Neural progenitor cell (in vitro differentiated cells): Measurements from ENCODE around the gene PHLPP1. TPM values are rescaled to one million over a fixed set of nuclear protein-coding genes. Genes with fewer than 3 reads are reported as not detected.
"Not testable (repeated sequence)": the region's sequence is repeated elsewhere in the genome, so short reads cannot be mapped to it uniquely, and the experiment has no call there.

Experiments used
- DNase-seq: peaks from one replicate; pipeline ENCODE4 v3.0.0-alpha.2; 2016; ENCODE audit warnings: low spot score
- H2AFZ ChIP-seq: fragments of 200-600 bp; sonication (generic); replicated peaks from 2 replicates; pipeline ENCODE4 v1.6.1; 2016; ENCODE audit warnings: antibody characterized with exemption
- H3F3A ChIP-seq: fragments of 200-600 bp; sonication (generic); 2 replicates; pipeline ENCODE4 v1.6.1; 2016; ENCODE audit warnings: antibody characterized with exemption, low read depth
- H3K27ac ChIP-seq: fragments of 200-600 bp; sonication (generic); 2 replicates; pipeline ENCODE4 v1.5.1; 2016; ENCODE audit warnings: mild to moderate bottlenecking
- H3K27me3 ChIP-seq: fragments of 200-600 bp; sonication (generic); 2 replicates; pipeline ENCODE4 v1.6.1; 2016; ENCODE audit warnings: mild to moderate bottlenecking, moderate library complexity
- H3K36me3 ChIP-seq: fragments of 200-600 bp; sonication (generic); 2 replicates; pipeline ENCODE4 v1.5.1; 2016
- H3K4me1 ChIP-seq: fragments of 200-600 bp; sonication (generic); 2 replicates; pipeline ENCODE4 v1.6.1; 2016; ENCODE audit warnings: mixed run types
- H3K4me2 ChIP-seq: fragments of 200-600 bp; sonication (generic); 2 replicates; pipeline ENCODE4 v1.6.1; 2016
- H3K4me3 ChIP-seq: fragments of 200-600 bp; sonication (generic); 2 replicates; pipeline ENCODE4 v1.5.1; 2016
- H3K79me2 ChIP-seq: fragments of 200-600 bp; sonication (generic); 2 replicates; pipeline ENCODE4 v1.6.1; 2016; ENCODE audit warnings: low read depth
- H3K9ac ChIP-seq: fragments of 200-600 bp; sonication (generic); 2 replicates; pipeline ENCODE4 v1.6.1; 2016
- H3K9me3 ChIP-seq: fragments of 200-600 bp; sonication (generic); 2 replicates; pipeline ENCODE4 v1.5.1; 2016; ENCODE audit warnings: low read depth
- H4K20me1 ChIP-seq: fragments of 200-600 bp; sonication (generic); 2 replicates; pipeline ENCODE4 v1.6.1; 2016; ENCODE audit warnings: low read depth
- H3K27ac Mint-ChIP-seq: 3 replicates; pipeline ENCODE4 v1.8.0; 2021; ENCODE audit warnings: mixed read lengths
- H3K27me3 Mint-ChIP-seq: 2 replicates; pipeline ENCODE4 v1.8.0; 2022; ENCODE audit warnings: low read depth, mild to moderate bottlenecking, inconsistent platforms, moderate library complexity, mixed read lengths; ENCODE audit not compliant: insufficient read depth
- H3K36me3 Mint-ChIP-seq: 3 replicates; pipeline ENCODE4 v1.8.0; 2021; ENCODE audit warnings: mixed read lengths
- H3K4me1 Mint-ChIP-seq: 3 replicates; pipeline ENCODE4 v1.8.0; 2021; ENCODE audit warnings: mixed read lengths
- H3K4me3 Mint-ChIP-seq: 3 replicates; pipeline ENCODE4 v1.8.0; 2021; ENCODE audit warnings: mild to moderate bottlenecking, moderate library complexity, mixed read lengths
- H3K9me3 Mint-ChIP-seq: 3 replicates; pipeline ENCODE4 v1.8.0; 2020; ENCODE audit warnings: mixed read lengths
- EZH2 ChIP-seq: fragments of 200-600 bp; sonication (generic); IDR thresholded peaks from 2 replicates; pipeline ENCODE4 v1.6.1; 2017; ENCODE audit warnings: antibody characterized with exemption, mild to moderate bottlenecking, moderate library complexity
- EZH2phosphoT487 ChIP-seq: fragments of 200-600 bp; sonication (generic); IDR thresholded peaks from 2 replicates; pipeline ENCODE4 v1.6.1; 2017; ENCODE audit warnings: antibody characterized with exemption
- total RNA-seq: library from RNA; depleted of rRNA; stranded (reverse); fragments of >200 nt; gene quantifications from 2 replicates; pipeline ENCODE4 v1.2.3, GENCODE V29; 2015; ENCODE audit warnings: low replicate concordance
- TF ChIP-seq, protein P1 (sequence below): fragments of 200-600 bp; sonication (generic); IDR thresholded peaks from 2 replicates; pipeline ENCODE4 v1.5.1; 2017; ENCODE audit warnings: antibody characterized with exemption, mild to moderate bottlenecking

The PHLPP1 gene
- total RNA-seq, 1 donor from 2014 or later = 20.8 TPM

DNA sequence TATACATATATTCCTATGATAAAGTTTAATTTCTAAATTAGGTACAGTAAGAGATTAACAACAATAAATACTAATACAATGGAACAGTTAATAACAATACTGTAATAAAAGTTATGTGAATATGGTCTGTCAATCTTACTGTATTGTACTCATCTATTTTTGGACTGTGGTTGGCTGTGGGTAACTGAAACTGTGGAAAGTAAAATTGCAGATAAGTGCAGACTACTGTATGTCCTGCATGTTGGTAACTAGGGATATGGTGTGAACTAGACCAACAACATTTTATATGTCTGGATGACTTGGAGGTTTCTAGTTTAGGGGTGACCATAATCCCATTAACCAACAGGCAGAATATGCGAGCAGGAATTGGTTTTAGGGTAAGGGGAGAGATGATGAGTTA lies 23.3 kb downstream of the PHLPP1 start:
- Histone ChIP-seq H3K9me3 (no peaks in the 10 kb centered on the region), H3K27me3 (no peaks in the 10 kb centered on the region), H3K79me2 (peaks cover 100% of the 10 kb centered on the region), H3K4me2 (no peak overlapping the region), H3K4me1 (peaks cover 43% of the 10 kb centered on the region), H3F3A (peaks cover 4% of the 10 kb centered on the region), H3K9ac (no peak overlapping the region), H2AFZ (no peak overlapping the region), H3K36me3 (no peaks in the 10 kb centered on the region), H3K27ac (no peak overlapping the region), H3K4me3 (no peak overlapping the region), H4K20me1 (peaks cover 42% of the 10 kb centered on the region)
- H3K36me3 Mint-ChIP-seq = peaks cover 38% of the 10 kb centered on the region
- H3K27ac Mint-ChIP-seq = no peak overlapping the region
- H3K27me3 Mint-ChIP-seq = peaks cover 2% of the 10 kb centered on the region
- H3K4me3 Mint-ChIP-seq = no peak overlapping the region
- no peak for TF ChIP-seq EZH2
- no peak for TF ChIP-seq EZH2phosphoT487
- TF ChIP-seq, protein P1, sequence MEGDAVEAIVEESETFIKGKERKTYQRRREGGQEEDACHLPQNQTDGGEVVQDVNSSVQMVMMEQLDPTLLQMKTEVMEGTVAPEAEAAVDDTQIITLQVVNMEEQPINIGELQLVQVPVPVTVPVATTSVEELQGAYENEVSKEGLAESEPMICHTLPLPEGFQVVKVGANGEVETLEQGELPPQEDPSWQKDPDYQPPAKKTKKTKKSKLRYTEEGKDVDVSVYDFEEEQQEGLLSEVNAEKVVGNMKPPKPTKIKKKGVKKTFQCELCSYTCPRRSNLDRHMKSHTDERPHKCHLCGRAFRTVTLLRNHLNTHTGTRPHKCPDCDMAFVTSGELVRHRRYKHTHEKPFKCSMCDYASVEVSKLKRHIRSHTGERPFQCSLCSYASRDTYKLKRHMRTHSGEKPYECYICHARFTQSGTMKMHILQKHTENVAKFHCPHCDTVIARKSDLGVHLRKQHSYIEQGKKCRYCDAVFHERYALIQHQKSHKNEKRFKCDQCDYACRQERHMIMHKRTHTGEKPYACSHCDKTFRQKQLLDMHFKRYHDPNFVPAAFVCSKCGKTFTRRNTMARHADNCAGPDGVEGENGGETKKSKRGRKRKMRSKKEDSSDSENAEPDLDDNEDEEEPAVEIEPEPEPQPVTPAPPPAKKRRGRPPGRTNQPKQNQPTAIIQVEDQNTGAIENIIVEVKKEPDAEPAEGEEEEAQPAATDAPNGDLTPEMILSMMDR = no peak
- peaks cover 37% of the 10 kb centered on the region for H3K9me3 Mint-ChIP-seq
- H3K4me1 Mint-ChIP-seq = peaks cover 13% of the 10 kb centered on the region
- no peak for DNase-seq

DNA sequence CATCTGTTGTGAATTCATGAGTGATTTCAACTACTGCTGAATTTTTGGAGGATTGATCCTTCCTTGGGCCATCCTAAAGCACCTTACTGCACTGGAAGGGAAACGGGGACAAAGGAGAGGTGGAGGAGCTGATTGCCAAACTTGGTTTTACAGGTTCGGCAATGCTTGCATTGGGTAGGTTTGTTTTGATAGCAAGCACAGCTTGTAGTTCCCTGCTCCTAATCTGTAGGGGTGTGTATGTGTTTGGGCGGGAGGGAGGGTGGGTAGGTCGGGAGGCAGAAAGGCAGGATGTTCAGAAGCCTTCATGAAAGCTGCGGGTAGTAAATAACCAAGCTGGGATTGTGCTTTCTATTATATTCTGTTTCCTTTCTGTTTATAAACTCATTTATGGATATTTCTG lies 24.6 kb downstream of the PHLPP1 start:
- Mint-ChIP-seq H3K27ac (no peak overlapping the region), H3K4me1 (peaks cover 19% of the 10 kb centered on the region), H3K27me3 (peaks cover 2% of the 10 kb centered on the region), H3K9me3 (peaks cover 29% of the 10 kb centered on the region), H3K36me3 (peaks cover 33% of the 10 kb centered on the region), H3K4me3 (no peak overlapping the region)
- Histone ChIP-seq H3K9me3 (no peaks in the 10 kb centered on the region), H2AFZ (no peak overlapping the region), H3K27me3 (no peaks in the 10 kb centered on the region), H3K27ac (no peak overlapping the region), H3F3A (peaks cover 4% of the 10 kb centered on the region), H3K4me1 (peaks cover 52% of the 10 kb centered on the region), H3K9ac (no peak overlapping the region), H3K4me2 (no peak overlapping the region), H3K36me3 (no peaks in the 10 kb centered on the region), H3K79me2 (peaks cover 100% of the 10 kb centered on the region), H4K20me1 (peaks cover 52% of the 10 kb centered on the region), H3K4me3 (no peak overlapping the region)
- TF ChIP-seq EZH2 (no peak), EZH2phosphoT487 (no peak)
- TF ChIP-seq, protein P1 = no peak
- DNase-seq = no peak

DNA sequence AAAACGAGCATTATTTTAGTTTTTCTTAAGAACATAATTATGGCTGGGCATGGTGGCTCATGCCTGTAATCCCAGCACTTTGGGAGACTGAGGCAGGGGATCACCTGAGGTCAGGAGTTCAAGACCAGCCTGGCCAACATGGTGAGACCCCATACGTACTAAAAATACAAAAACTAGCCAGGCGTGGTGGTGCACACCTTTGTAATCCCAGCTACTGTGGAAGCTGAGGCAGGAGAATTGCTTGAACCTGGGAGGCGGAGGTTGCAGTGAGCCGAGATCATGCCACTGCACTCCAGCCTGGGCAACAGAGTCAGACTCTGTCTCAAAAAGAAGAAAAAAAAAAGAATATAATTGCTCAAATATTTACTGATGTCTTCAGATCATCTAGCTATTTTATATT lies 25.3 kb downstream of the PHLPP1 start:
- H3K4me3 Mint-ChIP-seq, H3K27me3 Mint-ChIP-seq, H3F3A ChIP-seq, H3K4me3 ChIP-seq, H3K9ac ChIP-seq, H2AFZ ChIP-seq, H3K9me3 ChIP-seq, H3K27ac ChIP-seq, DNase-seq, H3K27ac Mint-ChIP-seq, H3K27me3 ChIP-seq, H3K36me3 ChIP-seq: not testable (repeated sequence)
- Mint-ChIP-seq H3K4me1 (peaks cover 22% of the 10 kb centered on the region), H3K9me3 (peaks cover 22% of the 10 kb centered on the region), H3K36me3 (peaks cover 27% of the 10 kb centered on the region)
- Histone ChIP-seq H4K20me1 (peaks cover 54% of the 10 kb centered on the region), H3K4me1 (peaks cover 52% of the 10 kb centered on the region), H3K4me2 (peak overlapping the region; percentile 28), H3K79me2 (peaks cover 100% of the 10 kb centered on the region)

DNA sequence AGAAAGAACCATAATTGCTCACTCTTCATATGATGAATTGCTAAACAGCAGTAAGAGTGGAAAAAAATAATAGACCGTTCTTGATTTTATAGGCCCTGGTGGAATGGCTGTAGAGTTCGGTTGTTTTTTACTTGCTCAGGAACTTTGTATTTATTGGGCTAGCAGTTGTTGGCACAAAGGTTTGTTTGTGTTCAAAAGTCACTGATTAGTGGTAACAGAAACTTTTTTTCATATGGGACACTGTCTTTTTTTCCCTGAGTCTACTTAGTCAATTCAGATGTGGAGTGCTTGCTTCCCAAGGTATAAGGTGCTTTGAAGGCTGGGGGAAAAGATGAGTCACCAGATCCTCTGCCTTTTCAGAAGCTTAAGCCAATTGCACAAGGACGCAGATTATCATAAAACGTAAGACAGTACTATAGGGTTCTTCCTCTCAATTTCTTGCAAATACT lies 25.8 kb downstream of the PHLPP1 start:
- Histone ChIP-seq H3K36me3 (no peaks in the 10 kb centered on the region), H3F3A (peaks cover 4% of the 10 kb centered on the region), H4K20me1 (peaks cover 54% of the 10 kb centered on the region), H3K4me3 (no peak overlapping the region), H3K9ac (no peak overlapping the region), H3K27ac (peak overlapping the region; percentile 69), H3K79me2 (peaks cover 100% of the 10 kb centered on the region), H3K4me1 (peaks cover 52% of the 10 kb centered on the region), H3K27me3 (no peaks in the 10 kb centered on the region), H3K4me2 (peak overlapping the region; percentile 28), H3K9me3 (no peaks in the 10 kb centered on the region), H2AFZ (no peak overlapping the region)
- TF ChIP-seq, protein P1 = no peak
- no peak for TF ChIP-seq EZH2
- H3K4me1 Mint-ChIP-seq = peaks cover 22% of the 10 kb centered on the region
- H3K4me3 Mint-ChIP-seq = no peak overlapping the region
- peaks cover 27% of the 10 kb centered on the region for H3K36me3 Mint-ChIP-seq
- peaks cover 20% of the 10 kb centered on the region for H3K9me3 Mint-ChIP-seq
- H3K27ac Mint-ChIP-seq = peak overlapping the region; percentile 38
- no peak for DNase-seq
- H3K27me3 Mint-ChIP-seq = peaks cover 2% of the 10 kb centered on the region
